HEK293 (cell line): Measurements from ENCODE around the gene LRP3.
A peak's percentile ranks its signal among the peaks of the same experiment; 100 is the strongest.

Experiments used
- ATF2 ChIP-seq: fragments of 450-650 bp; formaldehyde crosslinking; IDR thresholded peaks from 2 replicates; pipeline ENCODE4 v1.5.1; 2016; ENCODE audit warnings: missing biosample characterization, missing genetic modification characterization, low read depth
- BCL11A ChIP-seq: fragments of 450-650 bp; formaldehyde crosslinking; IDR thresholded peaks from 2 replicates; pipeline ENCODE4 v1.5.1; 2016; ENCODE audit warnings: low read depth, missing biosample characterization, missing genetic modification characterization
- INSM2 ChIP-seq: fragments of 450-650 bp; formaldehyde crosslinking; IDR thresholded peaks from 2 replicates; pipeline ENCODE4 v1.5.1; 2016; ENCODE audit warnings: missing biosample characterization, missing genetic modification characterization
- KLF17 ChIP-seq: fragments of 450-650 bp; formaldehyde crosslinking; IDR thresholded peaks from 2 replicates; pipeline ENCODE4 v1.5.1; 2016; ENCODE audit warnings: missing biosample characterization, missing genetic modification characterization
- PBX3 ChIP-seq: sonication (generic); formaldehyde crosslinking; IDR thresholded peaks from 2 replicates; pipeline ENCODE4 v1.8.1; 2022; ENCODE audit warnings: mild to moderate bottlenecking, moderate library complexity, missing genetic modification reagents
- PRDM4 ChIP-seq: fragments of 450-650 bp; formaldehyde crosslinking; IDR thresholded peaks from 2 replicates; pipeline ENCODE4 v1.5.1; 2017; ENCODE audit warnings: missing biosample characterization, missing genetic modification characterization
- ZBTB48 ChIP-seq: fragments of 450-650 bp; formaldehyde crosslinking; IDR thresholded peaks from 2 replicates; pipeline ENCODE4 v1.5.1; 2016; ENCODE audit warnings: missing biosample characterization, missing genetic modification characterization
- ZIC2 ChIP-seq: fragments of 450-650 bp; formaldehyde crosslinking; IDR thresholded peaks from 2 replicates; pipeline ENCODE4 v1.5.1; 2016; ENCODE audit warnings: missing biosample characterization, missing genetic modification characterization
- ZNF221 ChIP-seq: fragments of 450-650 bp; formaldehyde crosslinking; IDR thresholded peaks from 2 replicates; pipeline ENCODE4 v1.5.1; 2017; ENCODE audit warnings: missing biosample characterization, missing genetic modification characterization, borderline replicate concordance
- ZNF23 ChIP-seq: fragments of 450-650 bp; formaldehyde crosslinking; IDR thresholded peaks from 2 replicates; pipeline ENCODE4 v1.5.1; 2016; ENCODE audit warnings: missing biosample characterization, missing genetic modification characterization, borderline replicate concordance
- ZNF248 ChIP-seq: fragments of 450-650 bp; formaldehyde crosslinking; IDR thresholded peaks from 2 replicates; pipeline ENCODE4 v1.5.1; 2017; ENCODE audit warnings: missing biosample characterization, missing genetic modification characterization
- ZNF335 ChIP-seq: fragments of 450-650 bp; formaldehyde crosslinking; conservative IDR thresholded peaks from 2 replicates; pipeline ENCODE4 v1.5.1; 2016; ENCODE audit warnings: missing biosample characterization, missing genetic modification characterization
- ZNF398 ChIP-seq: fragments of 450-650 bp; formaldehyde crosslinking; IDR thresholded peaks from 2 replicates; pipeline ENCODE4 v1.5.1; 2017; ENCODE audit warnings: missing biosample characterization, missing genetic modification characterization
- ZNF416 ChIP-seq: fragments of 450-650 bp; formaldehyde crosslinking; IDR thresholded peaks from 2 replicates; pipeline ENCODE4 v1.5.1; 2016; ENCODE audit warnings: missing biosample characterization, missing genetic modification characterization
- ZNF488 ChIP-seq: fragments of 450-650 bp; formaldehyde crosslinking; IDR thresholded peaks from 2 replicates; pipeline ENCODE4 v1.5.1; 2016; ENCODE audit warnings: missing biosample characterization, missing genetic modification characterization
- ZNF670 ChIP-seq: fragments of 450-650 bp; formaldehyde crosslinking; IDR thresholded peaks from 2 replicates; pipeline ENCODE4 v1.5.1; 2016; ENCODE audit warnings: missing biosample characterization, missing genetic modification characterization, low read depth
- ZNF692 ChIP-seq: fragments of 450-650 bp; formaldehyde crosslinking; IDR thresholded peaks from 2 replicates; pipeline ENCODE4 v1.5.1; 2016; ENCODE audit warnings: missing biosample characterization, missing genetic modification characterization
- ZNF768 ChIP-seq: fragments of 450-650 bp; formaldehyde crosslinking; IDR thresholded peaks from 2 replicates; pipeline ENCODE4 v1.5.1; 2018; ENCODE audit warnings: missing biosample characterization, mild to moderate bottlenecking, missing genetic modification characterization
- ZNF785 ChIP-seq: fragments of 450-650 bp; formaldehyde crosslinking; IDR thresholded peaks from 2 replicates; pipeline ENCODE4 v1.5.1; 2016; ENCODE audit warnings: missing biosample characterization, missing genetic modification characterization
- ZNF791 ChIP-seq: fragments of 450-650 bp; formaldehyde crosslinking; IDR thresholded peaks from 2 replicates; pipeline ENCODE4 v1.5.1; 2016; ENCODE audit warnings: missing biosample characterization, missing genetic modification characterization

The LRP3 gene

GRCh38 chr19:33194886-33195644 is 935 bp downstream of the LRP3 start (continued):
- TF ChIP-seq ZNF670 (no peak), ZNF23 (no peak), ZIC2 (no peak), ZNF248 (tag by site-specific recombination) (no peak), ZNF692 (tag by site-specific recombination) (peak; percentile 50; the same call in 1 of the 2 replicates), ZBTB48 (tag by site-specific recombination) (peak; percentile 55; the same call in 1 of the 2 replicates), PRDM4 (tag by site-specific recombination) (no peak), KLF17 (tag by site-specific recombination) (peak; percentile 8; the same call in 1 of the 2 replicates), PBX3 (no peak), ZNF768 (no peak), INSM2 (no peak), ZNF785 (tag by site-specific recombination) (no peak), BCL11A (no peak), ZNF335 (tag by site-specific recombination) (peak; percentile 65), ATF2 (tag by site-specific recombination) (peak; percentile 57; the same call in 1 of the 2 replicates), ZNF398 (tag by site-specific recombination) (no peak; the same call in 1 of the 2 replicates), ZNF416 (tag by site-specific recombination) (no peak), ZNF221 (no peak), ZNF791 (no peak), ZNF488 (tag by site-specific recombination) (no peak)
